Tibial nerve (tissue), 4 donors: ENCODE data around the gene HIGD1A. TPM values are rescaled to one million over a fixed set of nuclear protein-coding genes. Genes with fewer than 3 reads are reported as not detected.
A peak's percentile ranks its signal among the peaks of the same experiment; 100 is the strongest.

Experiments used
- DNase-seq, 2 donors: peaks; one replicate each; pipeline ENCODE4 v3.0.0-alpha.2; 2019; ENCODE audit warnings: low spot score in 2 of 2
- H3K27ac ChIP-seq, 4 donors: fragments of 200-600 bp; sonication (generic) in 3 of 4; one replicate each; pipeline ENCODE4 v1.5.1; 2017 to 2019; ENCODE audit warnings: mild to moderate bottlenecking in 1 of 4
- H3K27me3 ChIP-seq, 2 donors: fragments of 200-600 bp; sonication (generic) in 1 of 2; one replicate each; pipeline versions ENCODE4 v1.5.1 to v1.6.0; 2017 to 2019
- H3K36me3 ChIP-seq, 3 donors: fragments of 200-600 bp; sonication (generic); one replicate each; pipeline ENCODE4 v1.5.1; 2018 to 2019
- H3K4me1 ChIP-seq, 4 donors: fragments of 200-600 bp; sonication (generic) in 3 of 4; one replicate each; pipeline ENCODE4 v1.5.1; 2017 to 2019
- H3K4me3 ChIP-seq, 4 donors: fragments of 200-600 bp; sonication (generic) in 3 of 4; one replicate each; pipeline ENCODE4 v1.5.1; 2017 to 2019; ENCODE audit warnings: mild to moderate bottlenecking in 1 of 4, moderate library complexity in 1 of 4
- H3K9me3 ChIP-seq, 4 donors: fragments of 200-600 bp; sonication (generic) in 3 of 4; one replicate each; pipeline ENCODE4 v1.5.1; 2017 to 2019
- EP300 ChIP-seq, 2 donors: sonication (generic); formaldehyde crosslinking; IDR thresholded peaks; one replicate each; pipeline ENCODE4 v1.6.1; 2017; ENCODE audit warnings: antibody characterized with exemption in 2 of 2, mild to moderate bottlenecking in 1 of 2
- POLR2A ChIP-seq, 2 donors: fragments of 450-650 bp; IDR thresholded peaks; one replicate each; pipeline ENCODE4 v1.6.1; 2017; ENCODE audit warnings: antibody characterized with exemption in 2 of 2, mild to moderate bottlenecking in 2 of 2, moderate library complexity in 2 of 2
- WGBS, 2 donors: methylation state at CpG; one replicate each; pipeline ENCODE4 v1.1.5; 2018; 5-methylcytosine and 5-hydroxymethylcytosine counted together
- total RNA-seq, 4 donors: library from RNA; depleted of rRNA; stranded (reverse); fragments of >200 nt; gene quantifications; one replicate each; pipeline ENCODE4 v1.1.0, GENCODE V29; 2016
- TF ChIP-seq, protein P1 (sequence below), 5 experiments: fragments of 200-600 bp in 3 of 5; fragments of 450-650 bp in 2 of 5; sonication (generic) in 3 of 5; IDR thresholded peaks; one replicate each; pipeline ENCODE4 v1.5.1; 2016 to 2019; ENCODE audit warnings: antibody characterized with exemption in 5 of 5, mild to moderate bottlenecking in 3 of 5, moderate library complexity in 2 of 5

Gene HIGD1A
- total RNA-seq, 4 donors from 2014 or later, result 155 to 204 (median 186) TPM

GRCh38 chr3:42801048-42801620 is 3.2 kb downstream of the HIGD1A start:
- H3K27me3 ChIP-seq, result no peaks in the 10 kb centered on the region
- 69 to 75% methylated on average over 3 of the region's 3 CpGs for WGBS, 2 donors
- H3K27ac ChIP-seq, result peak overlapping the region in 3 of 4 donors; percentile 11 to 96 (median 60)
- DNase-seq, result no peak
- H3K4me3 ChIP-seq, result no peak overlapping the region
- H3K4me1 ChIP-seq, result peaks cover 7 to 49% (median 15%) of the 10 kb centered on the region in 4 donors
- TF ChIP-seq, protein P1, sequence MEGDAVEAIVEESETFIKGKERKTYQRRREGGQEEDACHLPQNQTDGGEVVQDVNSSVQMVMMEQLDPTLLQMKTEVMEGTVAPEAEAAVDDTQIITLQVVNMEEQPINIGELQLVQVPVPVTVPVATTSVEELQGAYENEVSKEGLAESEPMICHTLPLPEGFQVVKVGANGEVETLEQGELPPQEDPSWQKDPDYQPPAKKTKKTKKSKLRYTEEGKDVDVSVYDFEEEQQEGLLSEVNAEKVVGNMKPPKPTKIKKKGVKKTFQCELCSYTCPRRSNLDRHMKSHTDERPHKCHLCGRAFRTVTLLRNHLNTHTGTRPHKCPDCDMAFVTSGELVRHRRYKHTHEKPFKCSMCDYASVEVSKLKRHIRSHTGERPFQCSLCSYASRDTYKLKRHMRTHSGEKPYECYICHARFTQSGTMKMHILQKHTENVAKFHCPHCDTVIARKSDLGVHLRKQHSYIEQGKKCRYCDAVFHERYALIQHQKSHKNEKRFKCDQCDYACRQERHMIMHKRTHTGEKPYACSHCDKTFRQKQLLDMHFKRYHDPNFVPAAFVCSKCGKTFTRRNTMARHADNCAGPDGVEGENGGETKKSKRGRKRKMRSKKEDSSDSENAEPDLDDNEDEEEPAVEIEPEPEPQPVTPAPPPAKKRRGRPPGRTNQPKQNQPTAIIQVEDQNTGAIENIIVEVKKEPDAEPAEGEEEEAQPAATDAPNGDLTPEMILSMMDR (IDR thresholded peaks at IDR 0.05), result no peak
- TF ChIP-seq EP300 (IDR thresholded peaks at IDR 0.05), result no peak
- TF ChIP-seq POLR2A (IDR thresholded peaks at IDR 0.05), result no peak
- H3K9me3 ChIP-seq, result no peaks in the 10 kb centered on the region
- H3K36me3 ChIP-seq, result no peaks in the 10 kb centered on the region

DNA sequence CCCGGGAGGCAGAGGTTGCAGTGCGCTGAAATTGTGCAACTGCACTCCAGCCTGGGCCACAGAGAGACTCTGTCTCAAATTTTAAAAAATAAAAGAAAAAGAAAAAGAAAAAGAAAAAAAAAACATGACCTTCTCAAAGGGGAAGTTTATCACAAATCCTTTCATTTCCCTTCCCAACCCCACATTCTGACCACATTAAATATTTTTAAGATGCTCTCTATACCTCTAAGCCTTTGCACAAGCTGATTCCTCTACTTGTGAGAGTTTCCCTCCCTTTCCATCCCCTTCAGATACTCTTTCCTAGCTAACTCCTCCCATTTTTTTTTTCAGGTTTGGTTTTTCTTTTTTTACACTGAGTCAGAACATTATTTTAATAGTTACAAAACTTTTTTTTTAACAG is 4.0 kb downstream of the HIGD1A start:
- H3K9me3 ChIP-seq, result no peaks in the 10 kb centered on the region
- no peaks in the 10 kb centered on the region for H3K27me3 ChIP-seq
- no peaks in the 10 kb centered on the region for H3K36me3 ChIP-seq
- 81 to 85% methylated on average over 2 of the region's 2 CpGs for WGBS, 2 donors
- peak overlapping the region in 1 of 4 donors; percentile 24 for H3K27ac ChIP-seq
- no peak for DNase-seq
- TF ChIP-seq POLR2A (IDR thresholded peaks at IDR 0.05) (no peak), EP300 (IDR thresholded peaks at IDR 0.05) (no peak)
- TF ChIP-seq, protein P1 (IDR thresholded peaks at IDR 0.05), result no peak
- H3K4me3 ChIP-seq, result no peak overlapping the region
- peaks cover 7 to 53% (median 14%) of the 10 kb centered on the region in 4 donors for H3K4me1 ChIP-seq

- no peak overlapping the region for H3K4me3 ChIP-seq
- H3K36me3 ChIP-seq, result no peaks in the 10 kb centered on the region
- TF ChIP-seq, protein P1 (IDR thresholded peaks at IDR 0.05), result no peak
- no peak for TF ChIP-seq POLR2A (IDR thresholded peaks at IDR 0.05)
- no peak for TF ChIP-seq EP300 (IDR thresholded peaks at IDR 0.05)
- WGBS, 2 donors, result 79 to 85% methylated on average over 7 of the region's 7 CpGs
- no peaks in the 10 kb centered on the region for H3K9me3 ChIP-seq
- no peak overlapping the region for H3K27ac ChIP-seq
- no peaks in the 10 kb centered on the region for H3K27me3 ChIP-seq
- peaks cover 7 to 52% (median 12%) of the 10 kb centered on the region in 4 donors for H3K4me1 ChIP-seq
- no peak for DNase-seq
These were observed 4.9 kb downstream of the HIGD1A start for GRCh38 chr3:42799376-42799775.

DNA sequence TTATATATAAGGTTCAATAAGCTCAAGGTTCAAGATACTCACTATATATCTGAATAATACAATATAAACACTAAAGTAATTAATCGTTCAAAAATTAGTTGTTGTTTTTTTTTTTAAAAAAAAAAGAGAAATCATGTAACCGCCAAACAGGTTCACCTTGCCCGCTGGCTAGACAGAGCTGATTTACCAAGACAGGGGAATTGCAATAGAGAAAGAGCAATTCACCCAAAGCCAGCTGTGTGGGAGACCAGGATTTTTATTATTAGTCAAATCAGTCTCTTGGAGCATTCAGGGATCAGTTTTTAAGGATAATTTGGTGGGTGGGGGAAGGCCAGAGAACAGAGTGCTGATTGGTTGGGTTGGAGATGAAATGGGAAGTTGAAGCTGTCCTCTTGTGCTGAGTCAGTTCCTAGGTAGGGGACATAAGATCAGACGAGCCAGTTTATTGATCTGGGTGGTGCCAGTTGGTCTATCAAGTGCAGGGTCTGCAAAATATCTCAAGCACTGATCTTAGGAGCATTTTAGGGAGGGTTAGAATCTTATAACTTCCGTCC is 7.9 kb downstream of the HIGD1A start:
- Histone ChIP-seq H3K27me3 (no peaks in the 10 kb centered on the region), H3K4me3 (no peak overlapping the region), H3K36me3 (peaks cover 0 to 21% (median 0%) of the 10 kb centered on the region in 3 donors), H3K9me3 (no peaks in the 10 kb centered on the region), H3K4me1 (peaks cover 0 to 32% (median 6%) of the 10 kb centered on the region in 4 donors), H3K27ac (no peak overlapping the region)
- no peak for DNase-seq
- TF ChIP-seq POLR2A (IDR thresholded peaks at IDR 0.05) (no peak), EP300 (IDR thresholded peaks at IDR 0.05) (no peak)
- TF ChIP-seq, protein P1 (IDR thresholded peaks at IDR 0.05), result no peak
- 90 to 94% methylated on average over 4 of the region's 5 CpGs for WGBS, 2 donors

DNA sequence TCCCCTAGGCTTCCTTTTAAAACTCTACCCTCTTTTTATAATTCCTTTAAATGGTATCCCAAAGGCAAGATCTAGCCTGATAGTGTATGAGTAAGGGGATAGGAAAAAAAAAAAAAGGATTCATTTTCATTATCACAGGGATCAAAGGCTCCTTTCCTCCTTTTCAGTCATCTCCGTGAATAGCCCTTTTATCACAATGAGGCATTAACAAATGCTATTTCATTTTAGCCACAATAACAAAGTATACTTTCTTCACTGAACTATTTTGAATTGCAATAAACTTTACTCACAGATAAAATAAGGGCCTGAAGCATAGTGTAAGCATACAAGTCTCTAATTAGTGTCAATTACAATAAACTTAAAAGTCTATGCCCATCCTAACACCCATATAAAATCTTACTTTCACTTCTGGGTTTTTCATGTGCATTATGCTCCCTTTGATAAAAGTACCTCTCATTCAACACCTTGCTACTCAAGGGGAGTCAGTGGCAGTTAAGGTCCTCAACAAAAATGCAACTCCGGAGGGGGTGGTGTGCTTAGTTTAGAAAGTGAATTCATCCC is 8.6 kb downstream of the HIGD1A start:
- WGBS, 2 donors, result 76 to 77% methylated on average over 2 of the region's 2 CpGs

More for the DNA sequence above, 8.6 kb downstream of the HIGD1A start:
- no peak for DNase-seq
- no peak overlapping the region for H3K27ac ChIP-seq
- H3K4me3 ChIP-seq, result no peak overlapping the region
- peaks cover 0 to 26% (median 6%) of the 10 kb centered on the region in 4 donors for H3K4me1 ChIP-seq
- H3K27me3 ChIP-seq, result no peaks in the 10 kb centered on the region
- TF ChIP-seq, protein P1 (IDR thresholded peaks at IDR 0.05), result no peak
- peaks cover 0 to 21% (median 0%) of the 10 kb centered on the region in 3 donors for H3K36me3 ChIP-seq
- no peaks in the 10 kb centered on the region for H3K9me3 ChIP-seq
